GM23338 (cell line): Measurements from ENCODE around the gene PPP1R16B. TPM values are rescaled to one million over a fixed set of nuclear protein-coding genes. Genes with fewer than 3 reads are reported as not detected.

Source experiments
- ATAC-seq: fragments of 200-7000 bp; cut with Tn5 transposase; 3 replicates; pipeline ENCODE4 v1.9.1; 2020
- DNase-seq: peaks from one replicate; pipeline ENCODE4 v3.0.0-alpha.2; 2015; ENCODE audit warnings: low spot score
- H2AFZ ChIP-seq: fragments of 200-600 bp; sonication (generic); 2 replicates; pipeline ENCODE4 v1.8.0; 2016; ENCODE audit warnings: antibody characterized with exemption, mild to moderate bottlenecking, moderate library complexity
- H3F3A ChIP-seq: fragments of 200-600 bp; sonication (generic); replicated peaks from 2 replicates; pipeline ENCODE4 v1.8.0; 2017; ENCODE audit warnings: antibody characterized with exemption, mixed run types, low read depth
- H3K27ac ChIP-seq: fragments of 200-600 bp; sonication (generic); 2 replicates; pipeline ENCODE4 v1.6.1; 2016; ENCODE audit warnings: low read depth
- H3K27me3 ChIP-seq: fragments of 200-600 bp; sonication (generic); 2 replicates; pipeline ENCODE4 v1.8.0; 2016; ENCODE audit warnings: mild to moderate bottlenecking, mixed run types, moderate library complexity; ENCODE audit not compliant: insufficient read depth
- H3K36me3 ChIP-seq: fragments of 200-600 bp; sonication (generic); 2 replicates; pipeline ENCODE4 v1.8.0; 2016; ENCODE audit warnings: mild to moderate bottlenecking; ENCODE audit not compliant: insufficient read depth
- H3K4me1 ChIP-seq: fragments of 200-600 bp; sonication (generic); 2 replicates; pipeline ENCODE4 v1.8.0; 2016; ENCODE audit warnings: mild to moderate bottlenecking, moderate library complexity; ENCODE audit not compliant: insufficient read depth
- H3K4me2 ChIP-seq: fragments of 200-600 bp; sonication (generic); 2 replicates; pipeline ENCODE4 v1.7.1; 2017; ENCODE audit warnings: mixed run types
- H3K4me3 ChIP-seq: fragments of 200-600 bp; sonication (generic); 2 replicates; pipeline ENCODE4 v1.6.1; 2016; ENCODE audit warnings: mixed run types
- H3K79me2 ChIP-seq: fragments of 200-600 bp; sonication (generic); replicated peaks from 2 replicates; pipeline ENCODE4 v1.8.0; 2017; ENCODE audit warnings: mild to moderate bottlenecking; ENCODE audit not compliant: insufficient read depth
- H3K9me2 ChIP-seq: fragments of 200-600 bp; sonication (generic); 2 replicates; pipeline ENCODE4 v1.8.0; 2017; ENCODE audit not compliant: insufficient read depth
- H4K20me1 ChIP-seq: fragments of 200-600 bp; sonication (generic); replicated peaks from 2 replicates; pipeline ENCODE4 v1.8.0; 2017; ENCODE audit warnings: mild to moderate bottlenecking; ENCODE audit not compliant: insufficient read depth
- H3K27ac Mint-ChIP-seq: 2 replicates; pipeline ENCODE4 v1.8.0; 2020; ENCODE audit warnings: inconsistent platforms, mild to moderate bottlenecking, moderate library complexity, mixed read lengths
- H3K27me3 Mint-ChIP-seq: 3 replicates; pipeline ENCODE4 v1.8.0; 2022; ENCODE audit warnings: low read depth, mild to moderate bottlenecking, moderate library complexity, mixed read lengths, inconsistent platforms; ENCODE audit not compliant: insufficient read depth, poor library complexity
- H3K36me3 Mint-ChIP-seq: 3 replicates; pipeline ENCODE4 v1.8.0; 2021; ENCODE audit warnings: low read depth, mild to moderate bottlenecking, inconsistent platforms, moderate library complexity, mixed read lengths
- H3K4me1 Mint-ChIP-seq: 3 replicates; pipeline ENCODE4 v1.8.0; 2020; ENCODE audit warnings: mild to moderate bottlenecking, inconsistent platforms, mixed read lengths
- H3K4me3 Mint-ChIP-seq: 3 replicates; pipeline ENCODE4 v1.8.0; 2021; ENCODE audit warnings: moderate library complexity, mild to moderate bottlenecking, inconsistent platforms, mixed read lengths
- H3K9me3 Mint-ChIP-seq: 3 replicates; pipeline ENCODE4 v1.8.0; 2020; ENCODE audit warnings: moderate library complexity, mild to moderate bottlenecking, inconsistent platforms, mixed read lengths
- EZH2 ChIP-seq: fragments of 200-600 bp; sonication (generic); IDR thresholded peaks from one replicate; pipeline ENCODE4 v1.8.0; 2017; ENCODE audit warnings: antibody characterized with exemption, mild to moderate bottlenecking, low read depth; ENCODE audit not compliant: unreplicated experiment
- EZH2phosphoT487 ChIP-seq: fragments of 200-600 bp; sonication (generic); IDR thresholded peaks from one replicate; pipeline ENCODE4 v1.8.1; 2018; ENCODE audit warnings: antibody characterized with exemption; ENCODE audit not compliant: unreplicated experiment
- JUNB ChIP-seq: IDR thresholded peaks from one replicate; pipeline ENCODE4 v1.6.1; 2016; ENCODE audit warnings: antibody characterized with exemption; ENCODE audit not compliant: unreplicated experiment
- NANOG ChIP-seq: IDR thresholded peaks from 2 replicates; pipeline ENCODE4 v1.6.1; 2016; ENCODE audit warnings: antibody characterized with exemption, borderline replicate concordance
- POLR2AphosphoS5 ChIP-seq: IDR thresholded peaks from 2 replicates; pipeline ENCODE4 v1.6.1; 2016; ENCODE audit warnings: antibody characterized with exemption, low read depth
- STAT1 ChIP-seq: IDR thresholded peaks from one replicate; pipeline ENCODE4 v1.6.1; 2016; ENCODE audit warnings: antibody characterized with exemption; ENCODE audit not compliant: unreplicated experiment
- ZNF114 ChIP-seq: fragments of 250-450 bp; sonication (Bioruptor Pico); IDR thresholded peaks from 2 replicates; pipeline ENCODE4 v1.5.0; 2020; ENCODE audit warnings: mild to moderate bottlenecking, moderate library complexity
- ZNF331 ChIP-seq: fragments of 250-450 bp; sonication (Bioruptor Pico); IDR thresholded peaks from 2 replicates; pipeline ENCODE4 v1.5.0; 2020; ENCODE audit warnings: low read depth, mild to moderate bottlenecking, moderate library complexity
- polyA plus RNA-seq: library from polyadenylated mRNA; unstranded; fragments of >200 nt; fragmentation: Nextera tagmentation; extraction: Ambion mirVana; gene quantifications from 2 replicates; pipeline ENCODE4 v1.2.1, GENCODE V29; 2016
- total RNA-seq: library from RNA; depleted of rRNA; stranded (reverse); fragments of >200 nt; shearing (Covaris generic); gene quantifications from 2 replicates; pipeline ENCODE4 v1.2.3, GENCODE V29; 2014
- TF ChIP-seq, protein P1 (sequence below): fragments of 250-450 bp; sonication (Bioruptor Pico); IDR thresholded peaks from 2 replicates; pipeline ENCODE4 v1.5.0; 2020; ENCODE audit warnings: mild to moderate bottlenecking, moderate library complexity

The PPP1R16B gene
- total and polyA plus RNA-seq, 2 experiments from 2014 or later: 1.6 to 11.5 TPM

DNA sequence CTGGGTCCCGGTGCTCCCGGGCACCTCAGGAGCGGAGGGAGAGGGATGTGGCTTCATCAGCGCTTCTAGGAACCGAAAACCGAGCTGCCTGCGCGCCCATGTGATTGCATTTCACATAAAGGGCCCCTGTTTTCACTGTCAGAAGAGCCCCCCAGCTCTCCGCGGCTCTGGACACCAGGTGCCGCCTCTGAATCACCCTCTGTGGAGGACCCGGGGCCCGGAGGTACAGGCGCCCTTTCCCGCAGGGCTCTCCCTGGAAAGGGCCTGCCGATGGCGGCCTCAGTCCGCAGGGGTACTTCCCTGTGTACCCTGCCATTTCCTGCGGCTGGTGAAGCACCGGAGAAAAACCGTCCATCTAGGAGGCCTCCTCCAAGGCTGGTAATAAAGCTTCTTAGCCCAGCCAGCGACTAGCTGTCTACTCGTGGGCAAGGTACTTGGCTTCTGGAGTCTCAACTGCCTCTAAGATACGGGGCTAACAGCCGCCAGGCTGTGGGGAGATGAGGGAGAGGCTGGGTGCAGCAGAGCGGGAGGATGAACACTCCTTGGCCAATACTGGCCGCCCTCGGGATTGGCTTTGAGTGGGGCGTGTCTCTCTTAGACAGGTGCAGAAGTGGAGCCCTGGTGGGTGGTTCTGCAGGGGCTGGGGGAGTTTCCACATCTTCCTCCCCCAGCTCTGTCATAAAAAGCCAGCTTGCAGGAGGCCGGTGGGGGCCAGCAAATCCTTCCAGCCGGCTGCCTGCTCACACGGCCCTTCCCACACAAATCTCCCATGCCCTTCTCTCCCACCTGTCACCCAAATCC, 1.6 kb downstream of the PPP1R16B start (continued):
- TF ChIP-seq, protein P1, sequence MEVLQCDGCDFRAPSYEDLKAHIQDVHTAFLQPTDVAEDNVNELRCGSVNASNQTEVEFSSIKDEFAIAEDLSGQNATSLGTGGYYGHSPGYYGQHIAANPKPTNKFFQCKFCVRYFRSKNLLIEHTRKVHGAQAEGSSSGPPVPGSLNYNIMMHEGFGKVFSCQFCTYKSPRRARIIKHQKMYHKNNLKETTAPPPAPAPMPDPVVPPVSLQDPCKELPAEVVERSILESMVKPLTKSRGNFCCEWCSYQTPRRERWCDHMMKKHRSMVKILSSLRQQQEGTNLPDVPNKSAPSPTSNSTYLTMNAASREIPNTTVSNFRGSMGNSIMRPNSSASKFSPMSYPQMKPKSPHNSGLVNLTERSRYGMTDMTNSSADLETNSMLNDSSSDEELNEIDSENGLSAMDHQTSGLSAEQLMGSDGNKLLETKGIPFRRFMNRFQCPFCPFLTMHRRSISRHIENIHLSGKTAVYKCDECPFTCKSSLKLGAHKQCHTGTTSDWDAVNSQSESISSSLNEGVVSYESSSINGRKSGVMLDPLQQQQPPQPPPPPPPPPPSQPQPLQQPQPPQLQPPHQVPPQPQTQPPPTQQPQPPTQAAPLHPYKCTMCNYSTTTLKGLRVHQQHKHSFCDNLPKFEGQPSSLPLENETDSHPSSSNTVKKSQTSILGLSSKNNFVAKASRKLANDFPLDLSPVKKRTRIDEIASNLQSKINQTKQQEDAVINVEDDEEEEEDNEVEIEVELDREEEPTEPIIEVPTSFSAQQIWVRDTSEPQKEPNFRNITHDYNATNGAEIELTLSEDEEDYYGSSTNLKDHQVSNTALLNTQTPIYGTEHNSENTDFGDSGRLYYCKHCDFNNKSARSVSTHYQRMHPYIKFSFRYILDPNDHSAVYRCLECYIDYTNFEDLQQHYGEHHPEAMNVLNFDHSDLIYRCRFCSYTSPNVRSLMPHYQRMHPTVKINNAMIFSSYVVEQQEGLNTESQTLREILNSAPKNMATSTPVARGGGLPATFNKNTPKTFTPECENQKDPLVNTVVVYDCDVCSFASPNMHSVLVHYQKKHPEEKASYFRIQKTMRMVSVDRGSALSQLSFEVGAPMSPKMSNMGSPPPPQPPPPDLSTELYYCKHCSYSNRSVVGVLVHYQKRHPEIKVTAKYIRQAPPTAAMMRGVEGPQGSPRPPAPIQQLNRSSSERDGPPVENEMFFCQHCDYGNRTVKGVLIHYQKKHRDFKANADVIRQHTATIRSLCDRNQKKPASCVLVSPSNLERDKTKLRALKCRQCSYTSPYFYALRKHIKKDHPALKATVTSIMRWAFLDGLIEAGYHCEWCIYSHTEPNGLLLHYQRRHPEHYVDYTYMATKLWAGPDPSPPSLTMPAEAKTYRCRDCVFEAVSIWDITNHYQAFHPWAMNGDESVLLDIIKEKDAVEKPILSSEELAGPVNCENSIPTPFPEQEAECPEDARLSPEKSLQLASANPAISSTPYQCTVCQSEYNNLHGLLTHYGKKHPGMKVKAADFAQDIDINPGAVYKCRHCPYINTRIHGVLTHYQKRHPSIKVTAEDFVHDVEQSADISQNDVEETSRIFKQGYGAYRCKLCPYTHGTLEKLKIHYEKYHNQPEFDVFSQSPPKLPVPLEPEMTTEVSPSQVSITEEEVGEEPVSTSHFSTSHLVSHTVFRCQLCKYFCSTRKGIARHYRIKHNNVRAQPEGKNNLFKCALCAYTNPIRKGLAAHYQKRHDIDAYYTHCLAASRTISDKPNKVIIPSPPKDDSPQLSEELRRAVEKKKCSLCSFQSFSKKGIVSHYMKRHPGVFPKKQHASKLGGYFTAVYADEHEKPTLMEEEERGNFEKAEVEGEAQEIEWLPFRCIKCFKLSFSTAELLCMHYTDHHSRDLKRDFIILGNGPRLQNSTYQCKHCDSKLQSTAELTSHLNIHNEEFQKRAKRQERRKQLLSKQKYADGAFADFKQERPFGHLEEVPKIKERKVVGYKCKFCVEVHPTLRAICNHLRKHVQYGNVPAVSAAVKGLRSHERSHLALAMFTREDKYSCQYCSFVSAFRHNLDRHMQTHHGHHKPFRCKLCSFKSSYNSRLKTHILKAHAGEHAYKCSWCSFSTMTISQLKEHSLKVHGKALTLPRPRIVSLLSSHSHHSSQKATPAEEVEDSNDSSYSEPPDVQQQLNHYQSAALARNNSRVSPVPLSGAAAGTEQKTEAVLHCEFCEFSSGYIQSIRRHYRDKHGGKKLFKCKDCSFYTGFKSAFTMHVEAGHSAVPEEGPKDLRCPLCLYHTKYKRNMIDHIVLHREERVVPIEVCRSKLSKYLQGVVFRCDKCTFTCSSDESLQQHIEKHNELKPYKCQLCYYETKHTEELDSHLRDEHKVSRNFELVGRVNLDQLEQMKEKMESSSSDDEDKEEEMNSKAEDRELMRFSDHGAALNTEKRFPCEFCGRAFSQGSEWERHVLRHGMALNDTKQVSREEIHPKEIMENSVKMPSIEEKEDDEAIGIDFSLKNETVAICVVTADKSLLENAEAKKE: no peak
- TF ChIP-seq ZNF331 (CRISPR knock-in tag) (no peak), NANOG (no peak), JUNB (no peak), EZH2phosphoT487 (no peak), POLR2AphosphoS5 (no peak), EZH2 (no peak), ZNF114 (CRISPR knock-in tag) (no peak)

DNA sequence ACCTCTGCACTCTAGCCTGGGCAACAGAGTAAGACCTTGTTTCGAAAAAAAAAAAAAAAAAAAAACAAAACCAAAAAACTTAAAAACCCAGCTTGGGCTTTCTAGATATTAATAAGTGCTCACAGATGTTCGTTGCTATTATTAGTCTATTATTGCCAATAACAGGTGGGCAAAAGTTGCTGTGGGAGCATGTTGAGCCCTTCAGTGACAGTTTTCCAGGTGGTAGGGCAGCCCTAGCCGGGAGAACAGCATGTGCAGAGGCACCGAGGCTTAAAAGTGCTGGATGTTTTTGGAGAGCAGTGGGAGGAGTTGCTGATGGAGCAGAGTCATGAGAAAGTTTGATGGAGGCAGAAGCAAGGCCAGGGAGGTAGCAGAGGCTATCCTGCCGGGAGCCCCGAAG, 4.4 kb downstream of the PPP1R16B start:
- H3F3A ChIP-seq: peaks cover 5% of the 10 kb centered on the region; the same call in 1 of the 2 replicates
- no peak overlapping the region for H3K4me3 Mint-ChIP-seq
- peaks cover 14% of the 10 kb centered on the region for H4K20me1 ChIP-seq
- H3K27ac ChIP-seq: no peak overlapping the region
- no peak for DNase-seq
- peaks cover 19% of the 10 kb centered on the region for H3K27me3 ChIP-seq
- no peaks in the 10 kb centered on the region for H3K9me3 Mint-ChIP-seq
- H3K27me3 Mint-ChIP-seq: peaks cover 29% of the 10 kb centered on the region
- H3K4me1 Mint-ChIP-seq: peaks cover 27% of the 10 kb centered on the region
- H3K4me1 ChIP-seq: peaks cover 8% of the 10 kb centered on the region
- H3K27ac Mint-ChIP-seq: no peak overlapping the region
- peaks cover 13% of the 10 kb centered on the region; the same call in 1 of the 2 replicates for H3K79me2 ChIP-seq
- no peaks in the 10 kb centered on the region; the same call in 2 of the 3 replicates for H3K36me3 Mint-ChIP-seq
- H3K36me3 ChIP-seq: no peaks in the 10 kb centered on the region
- no peak overlapping the region for H3K4me3 ChIP-seq
- H3K9me2 ChIP-seq: no peaks in the 10 kb centered on the region
- H3K4me2 ChIP-seq: no peak overlapping the region
- H2AFZ ChIP-seq: no peak overlapping the region
- ATAC-seq: no peak
- TF ChIP-seq STAT1 (no peak), NANOG (no peak)
- TF ChIP-seq, protein P1: no peak
